SK-N-SH (cell line): ENCODE measurements around the gene FADS2. TPM values are rescaled to one million over a fixed set of nuclear protein-coding genes. Genes with fewer than 3 reads are reported as not detected.

ENCODE experiments used
- CTCF ChIA-PET: fragments of 300-600, 350-600 bp; formaldehyde crosslinking; extraction: SDS; loops from one replicate; lab custom pipeline; 2021; lab: Yijun Ruan, JAX
- POLR2A ChIA-PET: fragments of 350-600 bp; sonication (Branson Sonifier 250); formaldehyde crosslinking; extraction: SDS; loops from one replicate; lab custom pipeline; 2020; ENCODE audit warnings: antibody characterized with exemption, inconsistent platforms; lab: Yijun Ruan, JAX
- DNase-seq: peaks from one replicate; pipeline ENCODE4 v3.0.0; 2012
- H2AFZ ChIP-seq: fragments of 200-600 bp; sonication (generic); 2 replicates; pipeline ENCODE4 v1.8.1; 2016; ENCODE audit warnings: antibody characterized with exemption, mild to moderate bottlenecking, low read depth
- H3F3A ChIP-seq: fragments of 200-600 bp; sonication (generic); replicated peaks from 2 replicates; pipeline ENCODE3; 2016; ENCODE audit warnings: antibody characterized with exemption, mild to moderate bottlenecking; ENCODE audit not compliant: insufficient read depth
- H3K27ac ChIP-seq, 2 experiments: fragments of 200-500 bp in 1 of 2; fragments of 200-600 bp in 1 of 2; sonication (Bioruptor generic) in 1 of 2; sonication (generic), shearing (Covaris generic) in 1 of 2; 2 replicates each; pipeline versions ENCODE4 v1.5.1 to v1.6.1; 2014 to 2016; ENCODE audit warnings: low read depth in 2 of 2, inconsistent platforms in 1 of 2, low read length in 1 of 2, mild to moderate bottlenecking in 1 of 2, mixed read lengths in 1 of 2
- H3K27me3 ChIP-seq: fragments of 200-600 bp; sonication (generic), shearing (Covaris generic); 2 replicates; pipeline ENCODE4 v1.6.1; 2016; ENCODE audit warnings: mixed run types; ENCODE audit not compliant: insufficient read depth
- H3K36me3 ChIP-seq, 2 experiments: fragments of 200-500 bp in 1 of 2; fragments of 200-600 bp in 1 of 2; sonication (Bioruptor generic) in 1 of 2; sonication (generic) in 1 of 2; replicated peaks in 1 of 2; 2 replicates each; pipeline versions ENCODE3 to v1.5.1; 2014 to 2016; ENCODE audit warnings: low read length in 1 of 2, mild to moderate bottlenecking in 1 of 2; ENCODE audit not compliant: insufficient read depth in 2 of 2, control insufficient read depth in 1 of 2
- H3K4me1 ChIP-seq, 2 experiments: fragments of 200-500 bp in 1 of 2; fragments of 200-600 bp in 1 of 2; sonication (Bioruptor generic) in 1 of 2; sonication (generic), shearing (Covaris generic) in 1 of 2; 2 replicates each; pipeline versions ENCODE4 v1.5.1 to v1.6.1; 2014 to 2016; ENCODE audit warnings: low read depth in 1 of 2, low read length in 1 of 2, mixed run types in 1 of 2; ENCODE audit not compliant: insufficient read depth in 2 of 2, control insufficient read depth in 1 of 2
- H3K4me2 ChIP-seq: fragments of 200-600 bp; sonication (generic), shearing (Covaris generic); 2 replicates; pipeline ENCODE4 v1.6.1; 2017; ENCODE audit warnings: mixed run types
- H3K4me3 ChIP-seq, 2 experiments: fragments of 200-500 bp in 1 of 2; fragments of 200-600 bp in 1 of 2; sonication (Bioruptor generic) in 1 of 2; sonication (generic), shearing (Covaris generic) in 1 of 2; 2 replicates each; pipeline versions ENCODE4 v1.5.1 to v1.8.1; 2014 to 2016; ENCODE audit warnings: low read depth in 2 of 2, inconsistent platforms in 1 of 2, low read length in 1 of 2, mild to moderate bottlenecking in 1 of 2, mixed read lengths in 1 of 2, moderate library complexity in 1 of 2
- H3K79me2 ChIP-seq: fragments of 200-600 bp; sonication (generic); 2 replicates; pipeline ENCODE4 v1.8.1; 2017; ENCODE audit warnings: mild to moderate bottlenecking; ENCODE audit not compliant: insufficient read depth
- H3K9ac ChIP-seq: fragments of 200-600 bp; sonication (generic); 2 replicates; pipeline ENCODE4 v1.6.1; 2017; ENCODE audit warnings: mixed run types
- H3K9me2 ChIP-seq: fragments of 200-600 bp; sonication (generic); 2 replicates; pipeline ENCODE4 v1.6.1; 2017; ENCODE audit warnings: mixed run types
- H3K9me3 ChIP-seq: fragments of 200-600 bp; sonication (generic); 2 replicates; pipeline ENCODE4 v1.6.1; 2017; ENCODE audit warnings: mixed run types, mild to moderate bottlenecking, moderate library complexity
- H4K20me1 ChIP-seq: fragments of 200-600 bp; sonication (generic); 2 replicates; pipeline ENCODE4 v1.6.1; 2017; ENCODE audit warnings: mild to moderate bottlenecking, mixed run types; ENCODE audit not compliant: insufficient read depth
- CHD2 ChIP-seq: fragments of 150-350 bp; IDR thresholded peaks from 2 replicates; pipeline ENCODE4 v1.6.1; 2018; ENCODE audit warnings: low read length; ENCODE audit not compliant: partially characterized antibody
- EP300 ChIP-seq, 2 experiments: IDR thresholded peaks; 2 replicates each; pipeline versions ENCODE4 v1.4.0 to v1.6.1; 2012; ENCODE audit warnings: borderline replicate concordance in 1 of 2, low read depth in 1 of 2, low read length in 1 of 2
- FOSL2 ChIP-seq: IDR thresholded peaks from 2 replicates; pipeline ENCODE4 v1.4.0; 2012; ENCODE audit warnings: low read depth, mild to moderate bottlenecking, moderate library complexity, borderline replicate concordance
- FOXM1 ChIP-seq: IDR thresholded peaks from 2 replicates; pipeline ENCODE4 v1.4.0; 2012; ENCODE audit warnings: low read depth, mild to moderate bottlenecking
- JUND ChIP-seq: IDR thresholded peaks from 2 replicates; pipeline ENCODE4 v1.4.0; 2012
- MAX ChIP-seq: IDR thresholded peaks from 2 replicates; pipeline ENCODE4 v1.4.0; 2012; ENCODE audit warnings: low read depth
- MEF2A ChIP-seq: IDR thresholded peaks from 2 replicates; pipeline ENCODE4 v1.4.0; 2012; ENCODE audit warnings: low read depth, borderline replicate concordance
- NRF1 ChIP-seq: IDR thresholded peaks from 2 replicates; pipeline ENCODE4 v1.6.1; 2012; ENCODE audit warnings: low read depth, mild to moderate bottlenecking, low read length
- PBX3 ChIP-seq: IDR thresholded peaks from 2 replicates; pipeline ENCODE4; 2012
- POLR2AphosphoS5 ChIP-seq: IDR thresholded peaks from 2 replicates; pipeline ENCODE4 v1.6.1; 2012; ENCODE audit warnings: low read depth, low read length
- RAD21 ChIP-seq: IDR thresholded peaks from 2 replicates; pipeline ENCODE4 v1.6.1; 2012; ENCODE audit warnings: mild to moderate bottlenecking, low read length
- RXRA ChIP-seq: IDR thresholded peaks from 2 replicates; pipeline ENCODE4 v1.4.0; 2012; ENCODE audit warnings: low read depth, mild to moderate bottlenecking, borderline replicate concordance
- SIN3A ChIP-seq: IDR thresholded peaks from 2 replicates; pipeline ENCODE4 v1.6.1; 2012; ENCODE audit warnings: low read depth, mild to moderate bottlenecking, low read length, moderate library complexity, borderline replicate concordance
- TEAD4 ChIP-seq: IDR thresholded peaks from 2 replicates; pipeline ENCODE4 v1.4.0; 2012; ENCODE audit warnings: mild to moderate bottlenecking, borderline replicate concordance; ENCODE audit not compliant: insufficient read depth
- ZBTB33 ChIP-seq: IDR thresholded peaks from 2 replicates; pipeline ENCODE4 v1.4.0; 2012; ENCODE audit warnings: low read depth, borderline replicate concordance
- WGBS: methylation state at CpG from one replicate; pipeline ENCODE4 v1.1.6; 2017; ENCODE audit warnings: low lambda C conversion rate; 5-methylcytosine and 5-hydroxymethylcytosine counted together
- polyA plus RNA-seq, 3 experiments: library from polyadenylated mRNA; depleted of rRNA; stranded (reverse); fragments of >200 nt; gene quantifications; 2 replicates each; pipeline ENCODE4 v1.2.3, GENCODE V29; 2012
- TF ChIP-seq, protein P1 (sequence below): fragments of 150-350 bp; IDR thresholded peaks from 2 replicates; pipeline ENCODE4 v1.6.1; 2016; ENCODE audit warnings: mild to moderate bottlenecking, low read depth, low read length
- TF ChIP-seq, protein P2 (sequence below): IDR thresholded peaks from 2 replicates; pipeline ENCODE4 v1.6.1; 2012; ENCODE audit warnings: mild to moderate bottlenecking, low read depth, low read length, moderate library complexity

Gene FADS2
- polyA plus RNA-seq, 1 of the 3 experiments (the other 2 are of a cell fraction), result 67.8 TPM

GRCh38 chr11:61862714-61863547 lies 34.8 kb downstream of the FADS2 start:
- TF ChIP-seq POLR2AphosphoS5 (no peak), RAD21 (no peak), MAX (no peak), EP300 (IDR thresholded peaks at IDR 0.05; ENCODE audit: borderline replicate concordance in 1 of 2, low read depth in 1 of 2, low read length in 1 of 2) (no peak), JUND (no peak), PBX3 (no peak), ZBTB33 (no peak), MEF2A (no peak), FOXM1 (no peak)
- TF ChIP-seq, protein P1, sequence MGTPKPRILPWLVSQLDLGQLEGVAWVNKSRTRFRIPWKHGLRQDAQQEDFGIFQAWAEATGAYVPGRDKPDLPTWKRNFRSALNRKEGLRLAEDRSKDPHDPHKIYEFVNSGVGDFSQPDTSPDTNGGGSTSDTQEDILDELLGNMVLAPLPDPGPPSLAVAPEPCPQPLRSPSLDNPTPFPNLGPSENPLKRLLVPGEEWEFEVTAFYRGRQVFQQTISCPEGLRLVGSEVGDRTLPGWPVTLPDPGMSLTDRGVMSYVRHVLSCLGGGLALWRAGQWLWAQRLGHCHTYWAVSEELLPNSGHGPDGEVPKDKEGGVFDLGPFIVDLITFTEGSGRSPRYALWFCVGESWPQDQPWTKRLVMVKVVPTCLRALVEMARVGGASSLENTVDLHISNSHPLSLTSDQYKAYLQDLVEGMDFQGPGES, result no peak
- peaks cover 12 to 20% of the 10 kb centered on the region in 2 experiments for H3K36me3 ChIP-seq
- H3K4me3 ChIP-seq, result no peak overlapping the region
- H3K27ac ChIP-seq, result no peak overlapping the region
- no peaks in the 10 kb centered on the region for H3K79me2 ChIP-seq
- H2AFZ ChIP-seq, result no peak overlapping the region
- WGBS, result 91% methylated on average over 5 of the region's 18 CpGs
- H3K4me2 ChIP-seq, result no peak overlapping the region
- H4K20me1 ChIP-seq, result no peaks in the 10 kb centered on the region
- no peaks in the 10 kb centered on the region for H3K27me3 ChIP-seq
- no peaks in the 10 kb centered on the region for H3F3A ChIP-seq
- ChIA-PET CTCF (interaction anchor here (0.6 to 1.7 kb wide), 4 partner anchors 9 to 86 kb away, joined by 3 to 5 read pairs (median 4); partner anchors contain the start of gene FADS3), POLR2A (no interaction called here)
- DNase-seq, result no peak
- H3K9me3 ChIP-seq, result no peaks in the 10 kb centered on the region
- no peaks in the 10 kb centered on the region for H3K9me2 ChIP-seq
- no peaks in the 10 kb centered on the region for H3K4me1 ChIP-seq
- no peak overlapping the region for H3K9ac ChIP-seq

- Histone ChIP-seq H3K9me3 (no peaks in the 10 kb centered on the region), H3K9ac (no peak overlapping the region), H3K9me2 (no peaks in the 10 kb centered on the region), H3F3A (no peaks in the 10 kb centered on the region), H3K4me3 (no peak overlapping the region), H2AFZ (no peak overlapping the region), H4K20me1 (no peaks in the 10 kb centered on the region), H3K27ac (no peak overlapping the region), H3K36me3 (peaks cover 8 to 20% of the 10 kb centered on the region in 2 experiments), H3K27me3 (no peaks in the 10 kb centered on the region), H3K4me2 (no peak overlapping the region), H3K4me1 (no peaks in the 10 kb centered on the region), H3K79me2 (no peaks in the 10 kb centered on the region)
- ChIA-PET CTCF (interaction anchor here (1.2 to 2.1 kb wide), 3 partner anchors 9 to 219 kb away, joined by 3 to 6 read pairs (median 5); partner anchors contain the start of gene FADS3), POLR2A (interaction anchor here (0.6 kb wide), 1 partner anchor 103 kb away, joined by 3 read pairs; no protein-coding TSS in a partner anchor)
- no peak for DNase-seq
- 93% methylated on average over 12 of the region's 13 CpGs for WGBS
- TF ChIP-seq JUND, result no peak
- no peak for TF ChIP-seq NRF1
- no peak for TF ChIP-seq SIN3A
- no peak for TF ChIP-seq FOSL2
- no peak for TF ChIP-seq TEAD4
- no peak for TF ChIP-seq RXRA
- TF ChIP-seq, protein P2, sequence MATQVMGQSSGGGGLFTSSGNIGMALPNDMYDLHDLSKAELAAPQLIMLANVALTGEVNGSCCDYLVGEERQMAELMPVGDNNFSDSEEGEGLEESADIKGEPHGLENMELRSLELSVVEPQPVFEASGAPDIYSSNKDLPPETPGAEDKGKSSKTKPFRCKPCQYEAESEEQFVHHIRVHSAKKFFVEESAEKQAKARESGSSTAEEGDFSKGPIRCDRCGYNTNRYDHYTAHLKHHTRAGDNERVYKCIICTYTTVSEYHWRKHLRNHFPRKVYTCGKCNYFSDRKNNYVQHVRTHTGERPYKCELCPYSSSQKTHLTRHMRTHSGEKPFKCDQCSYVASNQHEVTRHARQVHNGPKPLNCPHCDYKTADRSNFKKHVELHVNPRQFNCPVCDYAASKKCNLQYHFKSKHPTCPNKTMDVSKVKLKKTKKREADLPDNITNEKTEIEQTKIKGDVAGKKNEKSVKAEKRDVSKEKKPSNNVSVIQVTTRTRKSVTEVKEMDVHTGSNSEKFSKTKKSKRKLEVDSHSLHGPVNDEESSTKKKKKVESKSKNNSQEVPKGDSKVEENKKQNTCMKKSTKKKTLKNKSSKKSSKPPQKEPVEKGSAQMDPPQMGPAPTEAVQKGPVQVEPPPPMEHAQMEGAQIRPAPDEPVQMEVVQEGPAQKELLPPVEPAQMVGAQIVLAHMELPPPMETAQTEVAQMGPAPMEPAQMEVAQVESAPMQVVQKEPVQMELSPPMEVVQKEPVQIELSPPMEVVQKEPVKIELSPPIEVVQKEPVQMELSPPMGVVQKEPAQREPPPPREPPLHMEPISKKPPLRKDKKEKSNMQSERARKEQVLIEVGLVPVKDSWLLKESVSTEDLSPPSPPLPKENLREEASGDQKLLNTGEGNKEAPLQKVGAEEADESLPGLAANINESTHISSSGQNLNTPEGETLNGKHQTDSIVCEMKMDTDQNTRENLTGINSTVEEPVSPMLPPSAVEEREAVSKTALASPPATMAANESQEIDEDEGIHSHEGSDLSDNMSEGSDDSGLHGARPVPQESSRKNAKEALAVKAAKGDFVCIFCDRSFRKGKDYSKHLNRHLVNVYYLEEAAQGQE, result no peak
- no peak for TF ChIP-seq CHD2
- TF ChIP-seq FOXM1, result no peak
Measured at GRCh38 chr11:61863548-61864081, 35.5 kb downstream of the FADS2 start.
